NCI-H2196 treated with DMSO at 0.1 percent for 48 hours (cell line): ENCODE measurements around the gene ANGPTL5.
"Not testable (repeated sequence)": the region's sequence is repeated elsewhere in the genome, so short reads cannot be mapped to it uniquely, and the experiment has no call there.

ENCODE experiments used
- DNase-seq: peaks from one replicate; lab custom pipeline; 2025; ENCODE audit not compliant: unreplicated experiment; lab: John Stamatoyannopoulos, UW

ANGPTL5 gene

GRCh38 chr11:101889767-101890166 lies 26.6 kb downstream of the ANGPTL5 start:
- no peak for DNase-seq

GRCh38 chr11:101885631-101886030 lies 30.7 kb downstream of the ANGPTL5 start:
- no peak for DNase-seq

- DNase-seq, result no peak
Measured at GRCh38 chr11:101881586-101881985, 34.7 kb downstream of the ANGPTL5 start.

- DNase-seq, result no peak
Measured at GRCh38 chr11:101880222-101880621, 36.1 kb downstream of the ANGPTL5 start.

- no peak for DNase-seq
Measured at GRCh38 chr11:101872171-101872882, 44.0 kb downstream of the ANGPTL5 start.

- DNase-seq, result no peak
Measured at GRCh38 chr11:101870510-101870909, 45.8 kb downstream of the ANGPTL5 start.

GRCh38 chr11:101867951-101868350 lies 48.4 kb downstream of the ANGPTL5 start:
- DNase-seq, result no peak

- no peak for DNase-seq
Measured at GRCh38 chr11:101866619-101867491, 49.5 kb downstream of the ANGPTL5 start.

- no peak for DNase-seq
Measured at GRCh38 chr11:101864098-101864497, 52.2 kb downstream of the ANGPTL5 start.

GRCh38 chr11:101863361-101863760 lies 53.0 kb downstream of the ANGPTL5 start:
- no peak for DNase-seq

- no peak for DNase-seq
Measured at GRCh38 chr11:101862391-101863233, 53.7 kb downstream of the ANGPTL5 start.

GRCh38 chr11:101860696-101861427 lies 55.5 kb downstream of the ANGPTL5 start:
- peak; percentile 32 for DNase-seq

- DNase-seq, result not testable (repeated sequence)
Measured at GRCh38 chr11:101852260-101852659, 64.1 kb downstream of the ANGPTL5 start.

- DNase-seq, result no peak
Measured at GRCh38 chr11:101848262-101848661, 68.1 kb downstream of the ANGPTL5 start.

GRCh38 chr11:101844608-101845007 lies 71.7 kb downstream of the ANGPTL5 start:
- no peak for DNase-seq

GRCh38 chr11:101840704-101841103 lies 75.6 kb downstream of the ANGPTL5 start:
- no peak for DNase-seq
